H1 (cell line): Measurements from ENCODE around the gene ZNF532. TPM values are rescaled to one million over a fixed set of nuclear protein-coding genes. Genes with fewer than 3 reads are reported as not detected.

Experiments used
- CTCF ChIA-PET: fragments of 300-600 bp; sonication (Branson Sonifier 250); formaldehyde crosslinking; loops from one replicate; lab custom pipeline; 2021; ENCODE audit not compliant: partially characterized antibody; lab: Charles Lee
- POLR2A ChIA-PET: fragments of 300-600 bp; sonication (Branson Sonifier 250); formaldehyde crosslinking; loops from one replicate; lab custom pipeline; 2021; ENCODE audit warnings: inconsistent platforms; ENCODE audit not compliant: partially characterized antibody; lab: Charles Lee
- DNase-seq, 2 experiments: peaks; one replicate each; pipeline versions ENCODE4 v3.0.0 to v3.0.0-alpha.2; 2010 to 2022; ENCODE audit warnings: low spot score in 2 of 2, low read depth in 1 of 2, mixed read lengths in 1 of 2
- FAIRE-seq: peaks from 2 replicates; lab custom pipeline; 2011; peaks lifted over from hg19 to GRCh38; lab: Jason Lieb, UNC
- H2AFZ ChIP-seq: 2 replicates; pipeline ENCODE4 v1.8.1; 2012; ENCODE audit warnings: low read length, inconsistent platforms
- H2AK5ac ChIP-seq: 2 replicates; pipeline ENCODE4 v1.6.1; 2013; ENCODE audit warnings: low read depth, low read length
- H2BK120ac ChIP-seq: replicated peaks from 2 replicates; pipeline ENCODE3; 2013; ENCODE audit warnings: low read depth, low read length, inconsistent platforms
- H2BK12ac ChIP-seq: 2 replicates; pipeline ENCODE4 v1.6.1; 2013; ENCODE audit warnings: low read depth, low read length
- H2BK15ac ChIP-seq: 2 replicates; pipeline ENCODE4 v1.6.1; 2013; ENCODE audit warnings: low read length
- H2BK20ac ChIP-seq: 2 replicates; pipeline ENCODE4 v1.6.1; 2013; ENCODE audit warnings: low read length
- H2BK5ac ChIP-seq: 2 replicates; pipeline ENCODE4 v1.6.1; 2013; ENCODE audit warnings: low read depth, low read length
- H3K14ac ChIP-seq: 2 replicates; pipeline ENCODE4 v1.6.1; 2013; ENCODE audit warnings: inconsistent platforms; ENCODE audit not compliant: insufficient read length
- H3K18ac ChIP-seq: 2 replicates; pipeline ENCODE4 v1.6.1; 2013; ENCODE audit warnings: low read length; ENCODE audit errors: extremely low read depth
- H3K23ac ChIP-seq: 2 replicates; pipeline ENCODE4 v1.6.1; 2013; ENCODE audit warnings: inconsistent platforms; ENCODE audit not compliant: insufficient read length
- H3K23me2 ChIP-seq: 2 replicates; pipeline ENCODE4 v1.6.1; 2013; ENCODE audit warnings: low read depth, low read length
- H3K27ac ChIP-seq: 2 replicates; pipeline ENCODE4 v1.6.1; 2011; ENCODE audit warnings: low read depth, low read length, inconsistent platforms
- H3K27me3 ChIP-seq, 4 experiments: replicated peaks in 1 of 4; 1 replicate in 1 of 4; 2 replicates in 3 of 4; pipeline versions ENCODE4 v1.6.1 to v1.8.1; 2011 to 2013; ENCODE audit warnings: low read length in 3 of 4, mild to moderate bottlenecking in 3 of 4, inconsistent platforms in 2 of 4, mixed read lengths in 2 of 4, moderate library complexity in 1 of 4; ENCODE audit not compliant: control insufficient read depth in 3 of 4, insufficient read depth in 3 of 4; ENCODE audit errors: extremely low read depth in 1 of 4
- H3K36me3 ChIP-seq, 4 experiments: 2 replicates each; pipeline versions ENCODE4 v1.6.1 to v1.8.1; 2011 to 2013; ENCODE audit warnings: mild to moderate bottlenecking in 4 of 4, low read length in 3 of 4, moderate library complexity in 2 of 4, control low read depth in 1 of 4, inconsistent platforms in 1 of 4; ENCODE audit not compliant: insufficient read depth in 4 of 4, control insufficient read depth in 2 of 4
- H3K4ac ChIP-seq: replicated peaks from 2 replicates; pipeline ENCODE3; 2013; ENCODE audit warnings: low read length, low read depth, mixed read lengths, inconsistent platforms; ENCODE audit not compliant: insufficient read length
- H3K4me1 ChIP-seq, 4 experiments: replicated peaks in 1 of 4; 1 replicate in 1 of 4; 2 replicates in 3 of 4; pipeline versions ENCODE4 v1.6.1 to v1.8.1; 2011 to 2013; ENCODE audit warnings: low read length in 3 of 4, inconsistent platforms in 2 of 4, mixed read lengths in 1 of 4; ENCODE audit not compliant: insufficient read depth in 4 of 4, control insufficient read depth in 3 of 4
- H3K4me2 ChIP-seq, 2 experiments: 2 replicates each; pipeline versions ENCODE4 v1.6.1 to v1.8.1; 2011 to 2013; ENCODE audit warnings: low read depth in 2 of 2, low read length in 2 of 2, control low read depth in 1 of 2, inconsistent platforms in 1 of 2, mild to moderate bottlenecking in 1 of 2; ENCODE audit not compliant: insufficient read depth in 1 of 2
- H3K4me3 ChIP-seq, 4 experiments: fragments of 200-600, 300-600 bp in 1 of 4; sonication (generic), shearing (Covaris generic), sonication (Bioruptor Twin) in 1 of 4; 2 replicates each; pipeline versions ENCODE4 v1.5.1 to v1.8.1; 2011 to 2016; ENCODE audit warnings: low read length in 4 of 4, low read depth in 3 of 4, control low read depth in 2 of 4, inconsistent platforms in 2 of 4, mild to moderate bottlenecking in 2 of 4, mixed read lengths in 1 of 4, moderate library complexity in 1 of 4; ENCODE audit not compliant: insufficient read depth in 2 of 4; ENCODE audit errors: extremely low read depth in 1 of 4
- H3K56ac ChIP-seq: replicated peaks from 2 replicates; pipeline ENCODE3; 2013; ENCODE audit warnings: low read depth, mild to moderate bottlenecking, mixed read lengths, low read length, inconsistent platforms; ENCODE audit not compliant: insufficient read length
- H3K79me1 ChIP-seq: 2 replicates; pipeline ENCODE4 v1.6.1; 2013; ENCODE audit warnings: low read depth, low read length, control low read depth
- H3K79me2 ChIP-seq, 2 experiments: 2 replicates each; pipeline versions ENCODE4 v1.6.1 to v1.8.1; 2012 to 2013; ENCODE audit warnings: low read length in 2 of 2, mild to moderate bottlenecking in 2 of 2, inconsistent platforms in 1 of 2; ENCODE audit not compliant: insufficient read depth in 2 of 2, control insufficient read depth in 1 of 2
- H3K9ac ChIP-seq, 4 experiments: replicated peaks in 1 of 4; 1 replicate in 1 of 4; 2 replicates in 3 of 4; pipeline versions ENCODE4 v1.6.1 to v1.8.1; 2011 to 2013; ENCODE audit warnings: low read depth in 3 of 4, low read length in 3 of 4, control low read depth in 2 of 4, mild to moderate bottlenecking in 2 of 4, moderate library complexity in 2 of 4, inconsistent platforms in 1 of 4; ENCODE audit errors: extremely low read depth in 1 of 4
- H3K9me3 ChIP-seq, 2 experiments: 2 replicates each; pipeline versions ENCODE4 v1.6.1 to v1.8.1; 2012 to 2013; ENCODE audit warnings: mild to moderate bottlenecking in 2 of 2, moderate library complexity in 2 of 2, control low read depth in 1 of 2, inconsistent platforms in 1 of 2, low read depth in 1 of 2, low read length in 1 of 2, mixed read lengths in 1 of 2; ENCODE audit not compliant: insufficient read depth in 2 of 2
- H4K20me1 ChIP-seq, 2 experiments: replicated peaks in 1 of 2; 2 replicates each; pipeline versions ENCODE3 to v1.8.1; 2011 to 2013; ENCODE audit warnings: inconsistent platforms in 2 of 2, low read length in 2 of 2, mild to moderate bottlenecking in 1 of 2; ENCODE audit not compliant: insufficient read depth in 2 of 2, control insufficient read depth in 1 of 2
- H4K5ac ChIP-seq: 2 replicates; pipeline ENCODE4 v1.6.1; 2013; ENCODE audit warnings: low read length, low read depth, mixed read lengths, inconsistent platforms; ENCODE audit not compliant: insufficient read length
- H4K8ac ChIP-seq: 2 replicates; pipeline ENCODE4 v1.8.0; 2013; ENCODE audit warnings: mild to moderate bottlenecking, moderate library complexity, low read length, inconsistent platforms; ENCODE audit not compliant: insufficient read depth; ENCODE audit errors: extremely low read depth
- H4K91ac ChIP-seq: replicated peaks from 2 replicates; pipeline ENCODE3; 2013; ENCODE audit warnings: low read length, mixed read lengths, inconsistent platforms; ENCODE audit not compliant: insufficient read length
- JUN ChIP-seq: IDR thresholded peaks from 2 replicates; pipeline ENCODE4 v1.6.1; 2011; ENCODE audit warnings: low read depth, mild to moderate bottlenecking, improper control_type of control experiment, low read length
- WGBS, 2 experiments: shearing (Covaris generic) in 1 of 2; methylation state at CpG; one replicate each; pipeline versions ENCODE4 v1.1.6 to v1.1.7; 2013 to 2015; ENCODE audit warnings: low lambda C conversion rate in 2 of 2, mixed read lengths in 2 of 2, inconsistent platforms in 1 of 2, low coverage in 1 of 2, missing lambda C conversion rate in 1 of 2; ENCODE audit not compliant: insufficient replicate concordance in 2 of 2, insufficient coverage in 1 of 2, insufficient read length in 1 of 2; ENCODE audit errors: extremely low coverage in 1 of 2, missing lambda C conversion rate in 1 of 2; 5-methylcytosine and 5-hydroxymethylcytosine counted together
- polyA plus RNA-seq, 7 experiments: library from polyadenylated mRNA; depleted of rRNA in 3 of 7; stranded (reverse) in 5 of 7; unstranded in 2 of 7; fragments of >200 nt in 5 of 7; fragments of 200-250 nt in 2 of 7; gene quantifications; 1 replicate in 5 of 7; 2 replicates in 1 of 7; 4 replicates in 1 of 7; pipeline versions ENCODE4 v1.2.1 to v1.2.3, GENCODE V29; 2011 to 2013; ENCODE audit warnings: missing spikeins in 2 of 7, mixed read lengths in 2 of 7
- total RNA-seq: library from RNA; stranded (reverse); fragmentation: NEBNext Ultra II Directional; extraction: Animal tissue kit (Norgen Biotek cat#: 25700); gene quantifications from 2 replicates; pipeline ENCODE4 v1.2.1, GENCODE V29; 2021
- TF ChIP-seq, protein P1 (sequence below): IDR thresholded peaks from 2 replicates; pipeline ENCODE4 v1.6.1; 2011; ENCODE audit warnings: low read length, improper control_type of control experiment

The ZNF532 gene
- total and polyA plus RNA-seq, 2 of the 8 experiments (the other 6 are each of a cell fraction or from before 2014, with no cell fraction given), result 143 to 240 TPM

DNA sequence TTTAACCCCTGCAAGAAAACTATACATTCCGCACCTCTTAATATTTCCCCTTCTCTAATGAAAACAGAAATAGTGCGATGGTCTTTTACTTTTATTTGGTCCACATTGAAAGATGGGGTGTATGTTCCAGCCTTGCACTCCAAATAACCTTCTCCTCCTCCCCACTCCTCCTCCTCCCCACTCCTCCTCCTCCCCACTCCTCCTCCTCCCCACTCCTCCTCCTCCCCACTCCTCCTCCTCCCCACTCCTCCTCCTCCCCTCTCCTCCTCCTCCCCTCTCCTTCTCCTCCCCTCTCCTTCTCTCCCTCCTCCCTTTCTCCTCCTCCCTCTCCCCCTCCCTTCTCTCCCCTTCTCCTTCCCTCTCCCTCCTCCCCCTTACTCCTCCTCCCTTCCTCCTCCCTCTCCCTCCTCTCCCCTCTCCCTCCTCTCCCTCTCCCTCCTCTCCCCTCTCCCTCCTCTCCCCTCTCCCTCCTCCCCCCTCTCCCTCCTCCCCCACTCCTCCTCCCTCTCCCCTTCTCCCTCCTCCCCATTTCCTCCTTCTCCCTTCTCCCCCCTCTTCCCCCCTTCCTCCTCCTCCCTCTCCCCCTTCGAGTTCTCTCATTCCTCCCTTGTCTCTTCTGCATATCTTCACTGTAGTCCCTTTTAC is 70.4 kb downstream of the ZNF532 start:
- H3K27ac ChIP-seq, result no peak overlapping the region
- H3K79me2 ChIP-seq, result peaks cover 9 to 86% of the 10 kb centered on the region in 2 experiments; a peak in 3 of 4 replicates
- no peak overlapping the region for H2AK5ac ChIP-seq
- peaks cover 11% of the 10 kb centered on the region for H3K79me1 ChIP-seq
- H2BK15ac ChIP-seq, result no peak overlapping the region
- peaks cover 0 to 5% (median under 1%) of the 10 kb centered on the region in 4 experiments; a peak in 1 of 7 replicates for H3K4me1 ChIP-seq
- no peak overlapping the region for H4K5ac ChIP-seq
- no peaks in the 10 kb centered on the region for H3K23me2 ChIP-seq
- no peak overlapping the region for H3K14ac ChIP-seq
- H3K18ac ChIP-seq, result no peak overlapping the region
- H4K20me1 ChIP-seq, result peaks cover 3 to 7% of the 10 kb centered on the region in 2 experiments
- no peaks in the 10 kb centered on the region; a peak in 1 of 4 replicates for H3K9me3 ChIP-seq
- no peak overlapping the region for H3K4ac ChIP-seq
- POLR2A ChIA-PET, result interaction anchor here (1.5 kb wide), 1 partner anchor 12 kb away, joined by 3 read pairs; no protein-coding TSS in a partner anchor
- H4K8ac ChIP-seq, result no peak overlapping the region
- no peak overlapping the region for H2AFZ ChIP-seq
- H4K91ac ChIP-seq, result no peak overlapping the region
- H3K4me3 ChIP-seq, result no peak overlapping the region
- no peak for FAIRE-seq
- no peak overlapping the region for H3K23ac ChIP-seq
- no peak for DNase-seq
- TF ChIP-seq, protein P1, sequence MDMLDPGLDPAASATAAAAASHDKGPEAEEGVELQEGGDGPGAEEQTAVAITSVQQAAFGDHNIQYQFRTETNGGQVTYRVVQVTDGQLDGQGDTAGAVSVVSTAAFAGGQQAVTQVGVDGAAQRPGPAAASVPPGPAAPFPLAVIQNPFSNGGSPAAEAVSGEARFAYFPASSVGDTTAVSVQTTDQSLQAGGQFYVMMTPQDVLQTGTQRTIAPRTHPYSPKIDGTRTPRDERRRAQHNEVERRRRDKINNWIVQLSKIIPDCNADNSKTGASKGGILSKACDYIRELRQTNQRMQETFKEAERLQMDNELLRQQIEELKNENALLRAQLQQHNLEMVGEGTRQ, result no peak
- no peak for TF ChIP-seq JUN
- H2BK12ac ChIP-seq, result no peak overlapping the region
- H2BK120ac ChIP-seq, result no peak overlapping the region
- H2BK20ac ChIP-seq, result no peak overlapping the region
- no peak overlapping the region for H3K56ac ChIP-seq
- H3K27me3 ChIP-seq, result no peaks in the 10 kb centered on the region
- H2BK5ac ChIP-seq, result no peak overlapping the region
- WGBS, 2 experiments, result 84 to 100% methylated on average over 1 to 3 of the region's 3 CpGs
- no peak overlapping the region for H3K4me2 ChIP-seq
- CTCF ChIA-PET, result interaction anchor here (1.0 kb wide), 2 partner anchors 153 to 164 kb away, joined by 3 read pairs; no protein-coding TSS in a partner anchor
- peaks cover 8 to 64% (median 37%) of the 10 kb centered on the region in 4 experiments for H3K36me3 ChIP-seq
- H3K9ac ChIP-seq, result no peak overlapping the region
